K562 (cell line): ENCODE results near the gene PRDM15. TPM values are rescaled to one million over a fixed set of nuclear protein-coding genes. Genes with fewer than 3 reads are reported as not detected.
A peak's percentile ranks its signal among the peaks of the same experiment; 100 is the strongest.

Experiments
- CHD2 ChIP-seq: IDR thresholded peaks from 2 replicates; pipeline ENCODE4 v1.6.1; 2011; ENCODE audit warnings: low read depth, low read length
- CREM ChIP-seq: IDR thresholded peaks from 2 replicates; pipeline ENCODE4 v1.6.1; 2014; ENCODE audit warnings: antibody characterized with exemption, low read depth
- CXXC5 ChIP-seq: fragments of 250-450 bp; sonication (Bioruptor Pico); IDR thresholded peaks from 2 replicates; pipeline ENCODE4 v1.8.0; 2022; ENCODE audit warnings: inconsistent platforms, mild to moderate bottlenecking, moderate library complexity
- DACH1 ChIP-seq: fragments of 450-650 bp; IDR thresholded peaks from 2 replicates; pipeline ENCODE4 v1.6.1; 2018; ENCODE audit not compliant: partially characterized antibody
- FOXP1 ChIP-seq: sonication (generic); formaldehyde crosslinking; IDR thresholded peaks from 2 replicates; pipeline ENCODE4 v1.8.0; 2022; ENCODE audit warnings: mild to moderate bottlenecking, missing genetic modification reagents
- KAT2B ChIP-seq: IDR thresholded peaks from one replicate; pipeline ENCODE4 v1.6.1; 2012; ENCODE audit warnings: low read depth, mild to moderate bottlenecking, control low read depth, inconsistent platforms, low read length, moderate library complexity
- MBD2 ChIP-seq: sonication (generic); IDR thresholded peaks from 2 replicates; pipeline ENCODE4 v1.6.1; 2016; ENCODE audit warnings: low read depth, borderline replicate concordance
- NFIC ChIP-seq: fragments of 450-650 bp; IDR thresholded peaks from 2 replicates; pipeline ENCODE4 v1.6.1; 2017; ENCODE audit warnings: mild to moderate bottlenecking, inconsistent platforms
- NR1H2 ChIP-seq: sonication (generic); formaldehyde crosslinking; IDR thresholded peaks from 2 replicates; pipeline ENCODE4 v1.4.0; 2020; ENCODE audit warnings: mild to moderate bottlenecking, missing genetic modification reagents
- NR2C2 ChIP-seq, 2 experiments: fragments of 200-800 bp in 1 of 2; sonication (Bioruptor generic) in 1 of 2; sonication (generic) in 1 of 2; formaldehyde crosslinking in 1 of 2; IDR thresholded peaks; 2 replicates each; pipeline versions ENCODE4 v1.6.1 to v1.8.0; 2016 to 2022; ENCODE audit warnings: mild to moderate bottlenecking in 1 of 2, missing compliant biosample characterization in 1 of 2, missing genetic modification characterization in 1 of 2, missing genetic modification reagents in 1 of 2
- NRF1 ChIP-seq, 2 experiments: fragments of 450-650 bp; IDR thresholded peaks in 1 of 2; conservative IDR thresholded peaks in 1 of 2; 2 replicates each; pipeline ENCODE4 v1.6.1; 2014; ENCODE audit warnings: mild to moderate bottlenecking in 2 of 2
- POLR2A ChIP-seq: fragments of 450-650 bp; conservative IDR thresholded peaks from 2 replicates; pipeline ENCODE4 v1.6.1; 2016
- POU5F1 ChIP-seq: fragments of 150-350 bp; IDR thresholded peaks from 2 replicates; pipeline ENCODE4 v1.6.1; 2014; ENCODE audit warnings: borderline replicate concordance, low read length, low read depth, mild to moderate bottlenecking; ENCODE audit not compliant: partially characterized antibody
- SMAD4 ChIP-seq: fragments of 250-450 bp; sonication (Bioruptor Pico); conservative IDR thresholded peaks from 2 replicates; pipeline ENCODE4 v1.8.0; 2021; ENCODE audit warnings: inconsistent platforms, mild to moderate bottlenecking, moderate library complexity
- SMARCE1 ChIP-seq: fragments of 450-650 bp; IDR thresholded peaks from 2 replicates; pipeline ENCODE4 v1.7.1; 2016; ENCODE audit warnings: mild to moderate bottlenecking
- ZNF274 ChIP-seq: IDR thresholded peaks from 2 replicates; pipeline ENCODE4 v1.6.1; 2011; ENCODE audit warnings: low read depth, mild to moderate bottlenecking, low read length, moderate library complexity, borderline replicate concordance
- ZNF3 ChIP-seq: fragments of 250-450 bp; sonication (Bioruptor Pico); IDR thresholded peaks from 2 replicates; pipeline ENCODE4 v1.5.0; 2021; ENCODE audit warnings: mild to moderate bottlenecking, moderate library complexity
- ZNF444 ChIP-seq: fragments of 250-450 bp; sonication (Bioruptor Pico); IDR thresholded peaks from 2 replicates; pipeline ENCODE4 v1.4.0; 2020; ENCODE audit warnings: mild to moderate bottlenecking, moderate library complexity
- ZNF766 ChIP-seq: fragments of 200-800 bp; sonication (Bioruptor generic); conservative IDR thresholded peaks from 2 replicates; pipeline ENCODE4 v1.6.1; 2016; ENCODE audit warnings: missing genetic modification characterization, missing compliant biosample characterization
- ZNF780A ChIP-seq: fragments of 250-450 bp; sonication (Bioruptor Pico); IDR thresholded peaks from 2 replicates; pipeline ENCODE4 v1.5.0; 2021; ENCODE audit warnings: mild to moderate bottlenecking
- polyA plus RNA-seq, 8 experiments: library from polyadenylated mRNA; depleted of rRNA in 4 of 8; stranded (reverse) in 5 of 8; unstranded in 3 of 8; fragments of >200 nt; fragmentation: Nextera tagmentation in 2 of 8; fragmentation: Illumina TruSeq in 1 of 8; extraction: Ambion mirVana in 2 of 8; extraction: Trizol in 1 of 8; gene quantifications; 2 replicates each; pipeline versions ENCODE4 v1.2.1 to v1.2.3, GENCODE V29; 2011 to 2014; ENCODE audit warnings: inconsistent platforms in 1 of 8, missing spikeins in 1 of 8
- total RNA-seq, 7 experiments: library from RNA; depleted of rRNA in 6 of 7; stranded (reverse); fragments of >200 nt in 6 of 7; fragmentation: Illumina TruSeq in 2 of 7; extraction: Trizol in 2 of 7; gene quantifications; 2 replicates each; pipeline versions ENCODE4 v1.2.1 to v1.2.3, GENCODE V29; 2011 to 2021; ENCODE audit warnings: low replicate concordance in 1 of 7
- TF ChIP-seq, protein P1 (sequence below): fragments of 250-450 bp; sonication (Bioruptor Pico); IDR thresholded peaks from 2 replicates; pipeline ENCODE4 v1.5.0; 2021; ENCODE audit warnings: mild to moderate bottlenecking, borderline replicate concordance
- TF ChIP-seq, protein P2 (sequence below): sonication (generic); formaldehyde crosslinking; IDR thresholded peaks from 2 replicates; pipeline ENCODE4 v1.8.0; 2023; ENCODE audit warnings: mild to moderate bottlenecking, missing genetic modification reagents
- TF ChIP-seq, protein P3 (sequence below): fragments of 450-650 bp; formaldehyde crosslinking; IDR thresholded peaks from 2 replicates; pipeline ENCODE4 v1.4.0; 2020; ENCODE audit warnings: mild to moderate bottlenecking, moderate library complexity
- TF ChIP-seq, protein P4 (sequence below), 2 experiments: fragments of 250-450 bp in 1 of 2; fragments of 450-650 bp in 1 of 2; sonication (Bioruptor Pico) in 1 of 2; IDR thresholded peaks; 2 replicates each; pipeline versions ENCODE4 v1.6.1 to v1.8.0; 2016 to 2021; ENCODE audit warnings: mild to moderate bottlenecking in 2 of 2, moderate library complexity in 2 of 2, missing compliant biosample characterization in 1 of 2, missing genetic modification characterization in 1 of 2

The PRDM15 gene
- total and polyA plus RNA-seq, 9 of the 15 experiments (the other 6 are each of a cell fraction or from before 2014, with no cell fraction given), result 0.93 to 9.2 (median 6.2) TPM

DNA sequence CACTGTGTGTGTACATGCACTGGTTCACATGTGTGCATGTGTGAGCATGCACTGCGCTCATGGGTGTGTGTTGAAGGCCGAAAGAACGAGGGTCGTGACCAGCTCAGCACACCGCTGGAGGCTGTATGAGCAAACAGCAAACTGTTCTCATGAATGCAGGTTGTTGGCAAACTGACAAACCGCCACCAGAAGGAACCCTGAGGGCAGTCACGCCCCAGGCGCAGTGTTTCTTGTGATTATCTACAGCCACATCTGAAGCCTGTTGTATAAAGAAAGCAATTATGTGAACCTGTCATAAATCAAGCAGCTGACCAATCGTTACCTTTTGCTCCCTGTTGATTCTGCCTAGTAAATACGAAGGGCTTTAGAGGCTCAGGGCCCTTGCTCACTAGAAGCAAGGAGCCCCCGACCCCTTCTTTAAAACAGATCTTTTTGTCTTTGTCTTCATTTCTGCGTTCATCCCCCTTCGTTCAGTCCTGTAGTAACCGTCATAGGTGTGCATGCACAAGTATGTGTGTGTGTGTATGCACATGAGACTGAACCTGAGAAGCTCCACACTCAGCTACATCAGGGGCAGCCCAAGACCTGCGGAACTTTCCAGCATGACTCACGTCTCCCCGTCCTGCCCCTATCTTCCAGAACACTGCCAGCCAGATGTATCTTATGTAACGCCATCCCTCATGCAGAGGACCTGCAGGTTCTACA is 95.5 kb downstream of the PRDM15 start (continued):
- 0 out of 2 replicates have a peak, but pooled peaks have one; percentile 9 for TF ChIP-seq CREM
- no peak for TF ChIP-seq DACH1
- no peak for TF ChIP-seq ZNF780A (CRISPR knock-in tag)
- no peak for TF ChIP-seq ZNF274
- no peak for TF ChIP-seq POU5F1
- TF ChIP-seq CXXC5 (CRISPR knock-in tag), result peak; percentile 18; the same call in 1 of the 2 replicates
- no peak for TF ChIP-seq NR1H2 (CRISPR knock-in tag)
- no peak for TF ChIP-seq SMARCE1
- TF ChIP-seq, protein P1, sequence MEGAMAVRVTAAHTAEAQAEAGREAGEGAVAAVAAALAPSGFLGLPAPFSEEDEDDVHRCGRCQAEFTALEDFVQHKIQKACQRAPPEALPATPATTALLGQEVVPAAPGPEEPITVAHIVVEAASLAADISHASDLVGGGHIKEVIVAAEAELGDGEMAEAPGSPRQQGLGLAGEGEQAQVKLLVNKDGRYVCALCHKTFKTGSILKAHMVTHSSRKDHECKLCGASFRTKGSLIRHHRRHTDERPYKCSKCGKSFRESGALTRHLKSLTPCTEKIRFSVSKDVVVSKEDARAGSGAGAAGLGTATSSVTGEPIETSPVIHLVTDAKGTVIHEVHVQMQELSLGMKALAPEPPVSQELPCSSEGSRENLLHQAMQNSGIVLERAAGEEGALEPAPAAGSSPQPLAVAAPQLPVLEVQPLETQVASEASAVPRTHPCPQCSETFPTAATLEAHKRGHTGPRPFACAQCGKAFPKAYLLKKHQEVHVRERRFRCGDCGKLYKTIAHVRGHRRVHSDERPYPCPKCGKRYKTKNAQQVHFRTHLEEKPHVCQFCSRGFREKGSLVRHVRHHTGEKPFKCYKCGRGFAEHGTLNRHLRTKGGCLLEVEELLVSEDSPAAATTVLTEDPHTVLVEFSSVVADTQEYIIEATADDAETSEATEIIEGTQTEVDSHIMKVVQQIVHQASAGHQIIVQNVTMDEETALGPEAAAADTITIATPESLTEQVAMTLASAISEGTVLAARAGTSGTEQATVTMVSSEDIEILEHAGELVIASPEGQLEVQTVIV (CRISPR knock-in tag), result no peak
- TF ChIP-seq NFIC, result peak; percentile 84
- TF ChIP-seq, protein P2, sequence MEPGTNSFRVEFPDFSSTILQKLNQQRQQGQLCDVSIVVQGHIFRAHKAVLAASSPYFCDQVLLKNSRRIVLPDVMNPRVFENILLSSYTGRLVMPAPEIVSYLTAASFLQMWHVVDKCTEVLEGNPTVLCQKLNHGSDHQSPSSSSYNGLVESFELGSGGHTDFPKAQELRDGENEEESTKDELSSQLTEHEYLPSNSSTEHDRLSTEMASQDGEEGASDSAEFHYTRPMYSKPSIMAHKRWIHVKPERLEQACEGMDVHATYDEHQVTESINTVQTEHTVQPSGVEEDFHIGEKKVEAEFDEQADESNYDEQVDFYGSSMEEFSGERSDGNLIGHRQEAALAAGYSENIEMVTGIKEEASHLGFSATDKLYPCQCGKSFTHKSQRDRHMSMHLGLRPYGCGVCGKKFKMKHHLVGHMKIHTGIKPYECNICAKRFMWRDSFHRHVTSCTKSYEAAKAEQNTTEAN (CRISPR knock-in tag), result no peak
- TF ChIP-seq ZNF766, result 0 out of 2 replicates have a peak, but pooled peaks have one; percentile 36
- 0 out of 2 replicates have a peak, but pooled peaks have one; percentile 22 for TF ChIP-seq SMAD4
- TF ChIP-seq MBD2, result no peak
- TF ChIP-seq ZNF3 (CRISPR knock-in tag), result no peak
- TF ChIP-seq, protein P3, sequence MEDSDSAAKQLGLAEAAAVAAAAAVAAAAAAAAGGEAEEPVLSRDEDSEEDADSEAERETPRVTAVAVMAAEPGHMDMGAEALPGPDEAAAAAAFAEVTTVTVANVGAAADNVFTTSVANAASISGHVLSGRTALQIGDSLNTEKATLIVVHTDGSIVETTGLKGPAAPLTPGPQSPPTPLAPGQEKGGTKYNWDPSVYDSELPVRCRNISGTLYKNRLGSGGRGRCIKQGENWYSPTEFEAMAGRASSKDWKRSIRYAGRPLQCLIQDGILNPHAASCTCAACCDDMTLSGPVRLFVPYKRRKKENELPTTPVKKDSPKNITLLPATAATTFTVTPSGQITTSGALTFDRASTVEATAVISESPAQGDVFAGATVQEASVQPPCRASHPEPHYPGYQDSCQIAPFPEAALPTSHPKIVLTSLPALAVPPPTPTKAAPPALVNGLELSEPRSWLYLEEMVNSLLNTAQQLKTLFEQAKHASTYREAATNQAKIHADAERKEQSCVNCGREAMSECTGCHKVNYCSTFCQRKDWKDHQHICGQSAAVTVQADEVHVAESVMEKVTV (CRISPR knock-in tag), result no peak
- TF ChIP-seq CHD2, result no peak
- TF ChIP-seq POLR2A, result no peak
- no peak for TF ChIP-seq NR2C2 (CRISPR knock-in tag; IDR thresholded peaks at IDR 0.05)
- no peak for TF ChIP-seq NR2C2 (tag; IDR thresholded peaks at IDR 0.05)
- peak in 1 of 2 experiments; percentile 30; a peak in 2 of 4 replicates for TF ChIP-seq NRF1 (conservative IDR thresholded peaks at IDR 0.05 in 1 of 2, IDR thresholded peaks at IDR 0.05 in 1 of 2)
- TF ChIP-seq FOXP1 (CRISPR knock-in tag), result no peak
- TF ChIP-seq, protein P4, sequence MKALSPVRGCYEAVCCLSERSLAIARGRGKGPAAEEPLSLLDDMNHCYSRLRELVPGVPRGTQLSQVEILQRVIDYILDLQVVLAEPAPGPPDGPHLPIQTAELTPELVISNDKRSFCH (CRISPR knock-in tag; IDR thresholded peaks at IDR 0.05), result no peak
- TF ChIP-seq, protein P4 (tag; IDR thresholded peaks at IDR 0.05), result no peak
- no peak for TF ChIP-seq KAT2B
- TF ChIP-seq ZNF444 (CRISPR knock-in tag), result no peak
